C4-2B (cell line): ENCODE results near the gene CDK6.

Experiments used
- H3K27ac ChIP-seq: fragments of 450-650 bp; 2 replicates; pipeline ENCODE4 v1.5.1; 2017
- ZFX ChIP-seq: fragments of 450-650 bp; IDR thresholded peaks from 2 replicates; pipeline ENCODE4 v1.6.1; 2017
- TF ChIP-seq, protein P1 (sequence below): fragments of 450-650 bp; conservative IDR thresholded peaks from 2 replicates; pipeline ENCODE4 v1.5.1; 2017; ENCODE audit warnings: mild to moderate bottlenecking

Gene CDK6

DNA sequence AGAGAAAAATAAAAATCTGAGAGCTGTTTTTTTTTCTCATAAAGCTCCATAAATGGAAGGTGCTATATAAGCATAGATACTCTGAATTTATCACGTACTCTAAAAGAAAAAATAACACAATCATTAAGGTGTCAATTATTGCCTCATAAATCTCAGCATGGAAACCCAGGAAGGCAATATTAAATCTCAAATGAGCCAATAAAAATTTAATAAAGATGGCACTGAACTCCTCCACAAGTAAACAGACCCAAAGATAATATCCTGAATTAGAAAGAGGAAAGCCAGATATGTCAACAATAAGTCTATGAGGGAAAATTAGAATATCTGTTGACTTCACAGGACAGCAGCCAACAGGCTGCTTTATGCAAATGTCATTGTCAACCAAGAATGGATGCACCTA lies 66.5 kb downstream of the CDK6 start:
- H3K27ac ChIP-seq, result no peak overlapping the region
- TF ChIP-seq ZFX, result no peak
- TF ChIP-seq, protein P1, sequence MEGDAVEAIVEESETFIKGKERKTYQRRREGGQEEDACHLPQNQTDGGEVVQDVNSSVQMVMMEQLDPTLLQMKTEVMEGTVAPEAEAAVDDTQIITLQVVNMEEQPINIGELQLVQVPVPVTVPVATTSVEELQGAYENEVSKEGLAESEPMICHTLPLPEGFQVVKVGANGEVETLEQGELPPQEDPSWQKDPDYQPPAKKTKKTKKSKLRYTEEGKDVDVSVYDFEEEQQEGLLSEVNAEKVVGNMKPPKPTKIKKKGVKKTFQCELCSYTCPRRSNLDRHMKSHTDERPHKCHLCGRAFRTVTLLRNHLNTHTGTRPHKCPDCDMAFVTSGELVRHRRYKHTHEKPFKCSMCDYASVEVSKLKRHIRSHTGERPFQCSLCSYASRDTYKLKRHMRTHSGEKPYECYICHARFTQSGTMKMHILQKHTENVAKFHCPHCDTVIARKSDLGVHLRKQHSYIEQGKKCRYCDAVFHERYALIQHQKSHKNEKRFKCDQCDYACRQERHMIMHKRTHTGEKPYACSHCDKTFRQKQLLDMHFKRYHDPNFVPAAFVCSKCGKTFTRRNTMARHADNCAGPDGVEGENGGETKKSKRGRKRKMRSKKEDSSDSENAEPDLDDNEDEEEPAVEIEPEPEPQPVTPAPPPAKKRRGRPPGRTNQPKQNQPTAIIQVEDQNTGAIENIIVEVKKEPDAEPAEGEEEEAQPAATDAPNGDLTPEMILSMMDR, result no peak

GRCh38 chr7:92769394-92769699 lies 67.0 kb downstream of the CDK6 start:
- H3K27ac ChIP-seq, result no peak overlapping the region
- TF ChIP-seq, protein P1, result no peak
- TF ChIP-seq ZFX, result no peak

DNA sequence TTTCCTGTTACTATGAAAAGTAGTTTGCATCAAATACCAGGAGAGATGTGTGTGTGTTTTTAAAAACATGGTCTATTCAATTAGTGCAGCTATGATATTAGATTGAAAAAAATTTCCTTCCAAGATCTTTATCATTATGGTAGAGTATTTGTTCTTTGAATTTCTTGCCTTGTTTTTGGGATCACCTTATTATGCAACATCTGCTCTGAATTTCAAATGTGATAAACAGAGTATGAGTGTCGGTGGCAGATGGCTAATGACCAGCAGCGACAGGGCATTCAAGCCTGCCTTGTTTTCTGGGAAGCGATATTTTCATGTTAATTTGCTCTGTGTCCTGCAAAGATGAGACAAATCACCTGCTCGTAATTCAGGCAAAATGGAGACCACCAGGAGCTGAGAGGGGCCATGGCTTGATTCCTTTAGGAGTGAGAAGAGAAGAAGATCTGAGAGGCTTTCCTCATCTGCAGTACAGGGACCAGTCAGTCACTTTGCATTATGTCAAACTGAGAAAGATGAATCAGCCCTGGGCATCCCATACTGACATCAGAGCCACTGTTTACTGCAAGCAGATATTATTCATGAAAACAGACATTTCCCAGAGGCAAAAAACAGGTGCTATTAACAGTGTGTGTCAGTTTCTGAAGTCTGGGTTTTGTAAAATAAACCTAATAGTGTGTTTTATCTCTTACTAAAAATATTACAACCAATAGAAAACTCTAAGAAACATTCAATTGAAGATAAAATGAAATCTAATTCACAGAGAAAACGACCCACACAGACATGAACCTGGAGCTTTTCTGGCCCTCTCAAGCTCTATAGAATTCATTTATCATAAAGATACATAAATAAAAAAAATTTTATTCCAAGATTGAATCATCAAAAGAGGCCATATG lies 67.6 kb downstream of the CDK6 start:
- H3K27ac ChIP-seq, result no peak overlapping the region
- TF ChIP-seq, protein P1, result no peak
- no peak for TF ChIP-seq ZFX

- no peak overlapping the region for H3K27ac ChIP-seq
- TF ChIP-seq, protein P1, result no peak
- TF ChIP-seq ZFX, result no peak
These were observed 68.9 kb downstream of the CDK6 start for GRCh38 chr7:92767437-92767836.

GRCh38 chr7:92766461-92767003 lies 69.8 kb downstream of the CDK6 start:
- H3K27ac ChIP-seq, result no peak overlapping the region
- TF ChIP-seq ZFX, result no peak
- TF ChIP-seq, protein P1, result no peak

DNA sequence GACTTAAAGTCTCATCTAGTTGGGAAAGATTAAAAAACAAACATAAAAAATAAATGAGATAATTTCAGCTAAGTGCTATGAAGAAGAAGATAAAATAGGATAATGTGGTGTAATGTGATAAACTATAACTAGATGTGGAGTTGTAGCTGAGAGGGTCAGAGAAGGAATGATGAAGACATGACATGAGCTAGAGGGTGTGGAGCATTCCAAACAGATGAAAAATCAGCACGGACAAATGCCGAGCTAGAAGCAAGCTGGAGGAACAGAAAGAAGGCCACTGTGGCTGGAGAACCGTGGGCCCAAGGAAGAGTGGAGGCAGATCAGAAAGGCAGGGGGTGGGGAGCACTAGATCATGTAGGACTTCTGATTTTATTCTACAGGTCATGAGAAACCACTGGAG lies 70.6 kb downstream of the CDK6 start:
- H3K27ac ChIP-seq, result no peak overlapping the region
- no peak for TF ChIP-seq ZFX
- TF ChIP-seq, protein P1, result no peak

GRCh38 chr7:92763636-92764423 lies 72.5 kb downstream of the CDK6 start:
- H3K27ac ChIP-seq, result no peak overlapping the region
- TF ChIP-seq, protein P1, result no peak
- TF ChIP-seq ZFX, result no peak
